Inflammatory macrophage (primary cell): ENCODE measurements around the gene CELSR2.
"Not testable (repeated sequence)": the region's sequence is repeated elsewhere in the genome, so short reads cannot be mapped to it uniquely, and the experiment has no call there.

Source experiments
- DNase-seq, 2 donors: peaks; one replicate each; pipeline ENCODE4 v3.0.0-alpha.2; 2020 to 2022
- total RNA-seq, 18 experiments: gene quantifications; one replicate each; lab custom pipeline; 2026; ENCODE audit warnings: mixed read lengths in 6 of 18, inconsistent platforms in 2 of 18; lab: John Stamatoyannopoulos, UW

CELSR2 gene
- total RNA-seq, result 0.38 to 3.2 (median 1.2) reads per million in 18 experiments

GRCh38 chr1:109248797-109249629 is at the start of gene CELSR2:
Gene CELSR2 (plus strand): TSS chr1:109249539. CDS start chr1:109250080, 541 bp downstream.
- DNase-seq, result peak; percentile 46 to 56

- no peak for DNase-seq
Observed at GRCh38 chr1:109199710-109200109, 49.6 kb upstream of the CELSR2 start.

- peak; percentile 81 to 91 for DNase-seq
Observed at GRCh38 chr1:109201123-109201703, 48.1 kb upstream of the CELSR2 start.

GRCh38 chr1:109204484-109204883 is 44.9 kb upstream of the CELSR2 start:
- no peak for DNase-seq

GRCh38 chr1:109206339-109206738 is 43.0 kb upstream of the CELSR2 start:
- no peak for DNase-seq

GRCh38 chr1:109207467-109208103 is 41.8 kb upstream of the CELSR2 start:
- DNase-seq, result no peak

- DNase-seq, result no peak
Observed at GRCh38 chr1:109208394-109208793, 40.9 kb upstream of the CELSR2 start.

GRCh38 chr1:109208836-109209463 is 40.4 kb upstream of the CELSR2 start:
- no peak for DNase-seq

GRCh38 chr1:109210058-109210457 is 39.3 kb upstream of the CELSR2 start:
- no peak for DNase-seq

- DNase-seq, result no peak
Observed at GRCh38 chr1:109213345-109213823, 36.0 kb upstream of the CELSR2 start.

GRCh38 chr1:109213824-109214693 is 35.3 kb upstream of the CELSR2 start, which contains the start of gene SARS1:
Gene SARS1 (plus strand): TSS chr1:109213918. CDS start chr1:109213993, 75 bp downstream.
- DNase-seq, result peak; percentile 86 to 91

- DNase-seq, result peak; percentile 45 to 69
Observed at GRCh38 chr1:109214695-109215623, 34.4 kb upstream of the CELSR2 start.

GRCh38 chr1:109216662-109217061 is 32.7 kb upstream of the CELSR2 start:
- no peak for DNase-seq

GRCh38 chr1:109218516-109218915 is 30.8 kb upstream of the CELSR2 start:
- DNase-seq, result no peak

GRCh38 chr1:109221201-109221600 is 28.1 kb upstream of the CELSR2 start:
- not testable (repeated sequence) for DNase-seq

- no peak for DNase-seq
Observed at GRCh38 chr1:109225308-109225707, 24.0 kb upstream of the CELSR2 start.

GRCh38 chr1:109225711-109226445 is 23.5 kb upstream of the CELSR2 start:
- DNase-seq, result no peak

GRCh38 chr1:109228167-109228566 is 21.2 kb upstream of the CELSR2 start:
- DNase-seq, result no peak

- DNase-seq, result no peak
Observed at GRCh38 chr1:109229531-109230127, 19.7 kb upstream of the CELSR2 start.
